Vagina (tissue), 2 donors: ENCODE results near the gene EPAS1. TPM values are rescaled to one million over a fixed set of nuclear protein-coding genes. Genes with fewer than 3 reads are reported as not detected.

Source experiments
- DNase-seq, 2 donors: peaks; one replicate each; pipeline ENCODE4 v3.0.0-alpha.2; 2017; ENCODE audit errors: extremely low spot score in 2 of 2
- H3K27ac ChIP-seq: fragments of 200-600 bp; sonication (generic); one replicate; pipeline ENCODE4 v1.5.1; 2019
- H3K27me3 ChIP-seq: fragments of 200-600 bp; sonication (generic); one replicate; pipeline ENCODE4 v1.5.1; 2019
- H3K36me3 ChIP-seq, 2 donors: fragments of 200-600 bp; sonication (generic); one replicate each; pipeline ENCODE4 v1.5.1; 2017 to 2019
- H3K4me1 ChIP-seq: fragments of 200-600 bp; sonication (generic); one replicate; pipeline ENCODE4 v1.5.1; 2019
- H3K4me3 ChIP-seq, 2 donors: fragments of 200-600 bp; sonication (generic); 1 replicate in 1 of 2; 2 replicates in 1 of 2; pipeline ENCODE4 v1.5.1; 2016 to 2019
- H3K9me3 ChIP-seq: fragments of 200-600 bp; sonication (generic); one replicate; pipeline ENCODE4 v1.5.1; 2019
- POLR2A ChIP-seq, 2 donors: fragments of 450-650 bp; IDR thresholded peaks; one replicate each; pipeline ENCODE4 v1.6.1; 2017; ENCODE audit warnings: antibody characterized with exemption in 2 of 2, mild to moderate bottlenecking in 2 of 2, moderate library complexity in 2 of 2
- POLR2AphosphoS5 ChIP-seq, 2 donors: sonication (generic); formaldehyde crosslinking; IDR thresholded peaks; one replicate each; pipeline ENCODE4 v1.9.0; 2017; ENCODE audit warnings: antibody characterized with exemption in 2 of 2, mild to moderate bottlenecking in 2 of 2, low read depth in 1 of 2; ENCODE audit not compliant: insufficient read depth in 1 of 2
- intact Hi-C: fragments of 100-400 bp; cut with DNase I; formaldehyde crosslinking; loops from one replicate; pipeline ENCODE4 v1.15.1; 2023
- total RNA-seq: library from RNA; depleted of rRNA; stranded (reverse); fragments of >200 nt; gene quantifications from one replicate; pipeline ENCODE4 v1.2.3, GENCODE V29; 2016
- TF ChIP-seq, protein P1 (sequence below), 3 experiments: fragments of 450-650 bp in 2 of 3; fragments of 200-600 bp in 1 of 3; sonication (generic) in 1 of 3; IDR thresholded peaks; one replicate each; pipeline ENCODE4 v1.5.1; 2017 to 2019; ENCODE audit warnings: antibody characterized with exemption in 3 of 3, mild to moderate bottlenecking in 2 of 3, moderate library complexity in 2 of 3

The EPAS1 gene
- total RNA-seq, 1 donor from 2014 or later, result 222 TPM

DNA sequence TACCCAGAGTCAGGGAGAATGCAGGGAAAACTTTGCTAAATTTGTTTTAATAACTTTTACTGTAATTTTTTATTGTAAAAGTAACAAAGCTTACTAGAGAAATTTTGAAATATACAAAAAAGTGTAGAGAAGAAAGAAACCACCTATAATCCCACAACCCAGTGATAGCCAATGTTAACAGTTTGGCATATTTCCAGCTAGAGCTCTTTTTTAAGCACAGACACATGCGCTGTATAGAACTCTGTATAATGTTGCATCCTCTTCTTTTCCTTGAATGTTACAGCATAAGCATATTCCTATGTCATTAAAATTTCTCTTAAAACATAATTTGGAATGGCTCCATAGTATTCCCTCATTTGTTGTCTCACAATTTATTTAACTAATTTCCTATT is 37.4 kb upstream of the EPAS1 start:
- Histone ChIP-seq H3K36me3 (no peaks in the 10 kb centered on the region), H3K4me1 (peaks cover 32% of the 10 kb centered on the region), H3K9me3 (no peaks in the 10 kb centered on the region), H3K27ac (peak overlapping the region; percentile 45), H3K4me3 (no peak overlapping the region), H3K27me3 (no peaks in the 10 kb centered on the region)
- TF ChIP-seq, protein P1, sequence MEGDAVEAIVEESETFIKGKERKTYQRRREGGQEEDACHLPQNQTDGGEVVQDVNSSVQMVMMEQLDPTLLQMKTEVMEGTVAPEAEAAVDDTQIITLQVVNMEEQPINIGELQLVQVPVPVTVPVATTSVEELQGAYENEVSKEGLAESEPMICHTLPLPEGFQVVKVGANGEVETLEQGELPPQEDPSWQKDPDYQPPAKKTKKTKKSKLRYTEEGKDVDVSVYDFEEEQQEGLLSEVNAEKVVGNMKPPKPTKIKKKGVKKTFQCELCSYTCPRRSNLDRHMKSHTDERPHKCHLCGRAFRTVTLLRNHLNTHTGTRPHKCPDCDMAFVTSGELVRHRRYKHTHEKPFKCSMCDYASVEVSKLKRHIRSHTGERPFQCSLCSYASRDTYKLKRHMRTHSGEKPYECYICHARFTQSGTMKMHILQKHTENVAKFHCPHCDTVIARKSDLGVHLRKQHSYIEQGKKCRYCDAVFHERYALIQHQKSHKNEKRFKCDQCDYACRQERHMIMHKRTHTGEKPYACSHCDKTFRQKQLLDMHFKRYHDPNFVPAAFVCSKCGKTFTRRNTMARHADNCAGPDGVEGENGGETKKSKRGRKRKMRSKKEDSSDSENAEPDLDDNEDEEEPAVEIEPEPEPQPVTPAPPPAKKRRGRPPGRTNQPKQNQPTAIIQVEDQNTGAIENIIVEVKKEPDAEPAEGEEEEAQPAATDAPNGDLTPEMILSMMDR (IDR thresholded peaks at IDR 0.05), result no peak
- TF ChIP-seq POLR2AphosphoS5 (IDR thresholded peaks at IDR 0.05; ENCODE audit: insufficient read depth in 1 of 2, low read depth in 1 of 2), result no peak
- no peak for TF ChIP-seq POLR2A (IDR thresholded peaks at IDR 0.05)
- no peak for DNase-seq
- intact Hi-C loops, result no loop called here

DNA sequence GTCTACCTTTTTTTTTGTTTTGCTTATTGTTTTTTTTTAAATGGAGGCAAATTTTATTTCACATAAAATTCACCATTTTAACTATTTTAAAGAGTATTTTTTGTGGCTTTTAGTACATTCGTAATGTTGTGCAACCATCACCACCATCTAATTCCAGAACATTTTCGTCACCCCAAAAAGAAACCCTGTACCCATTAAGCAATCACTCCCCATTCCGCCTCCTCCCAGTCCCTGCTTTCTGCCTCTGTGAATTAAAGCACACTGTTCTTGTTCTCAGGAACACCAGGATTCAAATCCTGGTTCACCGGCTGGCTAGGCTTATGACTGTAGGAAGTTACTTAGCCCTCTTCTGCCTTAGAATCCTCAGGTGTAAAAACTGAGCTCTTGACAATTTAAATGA is 36.9 kb upstream of the EPAS1 start:
- Histone ChIP-seq H3K36me3 (no peaks in the 10 kb centered on the region), H3K27me3 (no peaks in the 10 kb centered on the region), H3K4me1 (peaks cover 32% of the 10 kb centered on the region), H3K4me3 (no peak overlapping the region), H3K9me3 (no peaks in the 10 kb centered on the region), H3K27ac (no peak overlapping the region)
- intact Hi-C loops, result no loop called here
- no peak for DNase-seq
- TF ChIP-seq POLR2AphosphoS5 (IDR thresholded peaks at IDR 0.05; ENCODE audit: insufficient read depth in 1 of 2, low read depth in 1 of 2) (no peak), POLR2A (IDR thresholded peaks at IDR 0.05) (no peak)
- TF ChIP-seq, protein P1 (IDR thresholded peaks at IDR 0.05), result no peak

- intact Hi-C loops, result no loop called here
- TF ChIP-seq POLR2A (IDR thresholded peaks at IDR 0.05), result no peak
- TF ChIP-seq POLR2AphosphoS5 (IDR thresholded peaks at IDR 0.05; ENCODE audit: insufficient read depth in 1 of 2, low read depth in 1 of 2), result no peak
- TF ChIP-seq, protein P1 (IDR thresholded peaks at IDR 0.05), result no peak
- Histone ChIP-seq H3K4me3 (no peak overlapping the region), H3K27me3 (no peaks in the 10 kb centered on the region), H3K36me3 (no peaks in the 10 kb centered on the region), H3K9me3 (no peaks in the 10 kb centered on the region), H3K27ac (no peak overlapping the region), H3K4me1 (peaks cover 25% of the 10 kb centered on the region)
- no peak for DNase-seq
Observed at GRCh38 chr2:46262248-46262938, 34.8 kb upstream of the EPAS1 start.

DNA sequence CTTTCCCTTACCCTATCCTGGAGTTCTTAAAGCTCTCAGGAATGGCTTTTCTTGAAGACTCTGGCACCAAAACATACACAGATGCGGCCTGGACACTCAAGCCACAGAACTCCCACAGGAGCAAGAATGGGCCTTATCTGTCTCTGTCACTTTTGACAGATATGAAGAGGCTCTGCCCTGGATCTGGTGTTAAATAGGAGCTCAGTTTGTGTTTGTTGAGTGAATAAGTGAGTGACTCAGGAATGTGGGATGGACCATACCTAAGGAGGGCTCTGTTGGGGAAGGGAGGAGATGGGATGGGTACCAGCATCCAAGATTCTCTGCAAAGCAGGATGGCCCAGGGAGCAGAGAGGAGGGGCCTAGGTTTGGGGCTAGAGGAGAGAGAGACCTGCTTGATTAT is 33.9 kb upstream of the EPAS1 start:
- TF ChIP-seq POLR2AphosphoS5 (IDR thresholded peaks at IDR 0.05; ENCODE audit: insufficient read depth in 1 of 2, low read depth in 1 of 2) (no peak), POLR2A (IDR thresholded peaks at IDR 0.05) (no peak)
- TF ChIP-seq, protein P1 (IDR thresholded peaks at IDR 0.05), result no peak
- Histone ChIP-seq H3K36me3 (no peaks in the 10 kb centered on the region), H3K27me3 (no peaks in the 10 kb centered on the region), H3K4me1 (peaks cover 21% of the 10 kb centered on the region), H3K9me3 (no peaks in the 10 kb centered on the region), H3K27ac (no peak overlapping the region), H3K4me3 (no peak overlapping the region)
- DNase-seq, result no peak
- intact Hi-C loops, result no loop called here

- no peak for DNase-seq
- no peak overlapping the region for H3K4me3 ChIP-seq
- TF ChIP-seq POLR2A (IDR thresholded peaks at IDR 0.05) (no peak), POLR2AphosphoS5 (IDR thresholded peaks at IDR 0.05; ENCODE audit: insufficient read depth in 1 of 2, low read depth in 1 of 2) (no peak)
- TF ChIP-seq, protein P1 (IDR thresholded peaks at IDR 0.05), result no peak
- no peaks in the 10 kb centered on the region for H3K36me3 ChIP-seq
- H3K27ac ChIP-seq, result no peak overlapping the region
- intact Hi-C loops, result no loop called here
- peaks cover 12% of the 10 kb centered on the region for H3K4me1 ChIP-seq
- no peaks in the 10 kb centered on the region for H3K27me3 ChIP-seq
- H3K9me3 ChIP-seq, result no peaks in the 10 kb centered on the region
Observed at GRCh38 chr2:46264447-46264846, 32.8 kb upstream of the EPAS1 start.
